H9 (cell line): Measurements from ENCODE around the gene NRROS. TPM values are rescaled to one million over a fixed set of nuclear protein-coding genes. Genes with fewer than 3 reads are reported as not detected.

Experiments
- DNase-seq: peaks from one replicate; pipeline ENCODE4 v3.0.0-alpha.2; 2017
- H2AFZ ChIP-seq: one replicate; pipeline ENCODE4 v1.6.1; 2013; ENCODE audit warnings: mild to moderate bottlenecking, low read length, control low read depth, moderate library complexity
- H2AK5ac ChIP-seq: 2 replicates; pipeline ENCODE4 v1.6.1; 2013; ENCODE audit warnings: low read length, control low read depth, mixed read lengths; ENCODE audit not compliant: insufficient read length
- H2BK120ac ChIP-seq: one replicate; pipeline ENCODE4 v1.6.1; 2013; ENCODE audit warnings: low read depth, mild to moderate bottlenecking, low read length, control low read depth, inconsistent platforms; ENCODE audit not compliant: poor library complexity, severe bottlenecking
- H2BK12ac ChIP-seq: 2 replicates; pipeline ENCODE4 v1.6.1; 2013; ENCODE audit warnings: low read length, control low read depth, mixed read lengths, low read depth; ENCODE audit not compliant: insufficient read length
- H2BK15ac ChIP-seq: 2 replicates; pipeline ENCODE4 v1.6.1; 2013; ENCODE audit warnings: low read depth, low read length, control low read depth
- H2BK20ac ChIP-seq: one replicate; pipeline ENCODE4 v1.6.1; 2013; ENCODE audit warnings: low read depth, mild to moderate bottlenecking, low read length, control low read depth, inconsistent platforms; ENCODE audit not compliant: poor library complexity, severe bottlenecking
- H2BK5ac ChIP-seq: 2 replicates; pipeline ENCODE4 v1.6.1; 2013; ENCODE audit warnings: low read length, control low read depth, mixed read lengths; ENCODE audit not compliant: insufficient read length
- H3K14ac ChIP-seq: 2 replicates; pipeline ENCODE4 v1.6.1; 2013; ENCODE audit warnings: low read length, control low read depth; ENCODE audit not compliant: insufficient read depth
- H3K18ac ChIP-seq: 2 replicates; pipeline ENCODE4 v1.6.1; 2013; ENCODE audit warnings: low read depth, mild to moderate bottlenecking, mixed read lengths, low read length, control low read depth; ENCODE audit not compliant: insufficient read length
- H3K23ac ChIP-seq: 2 replicates; pipeline ENCODE4 v1.6.1; 2013; ENCODE audit warnings: low read length, control low read depth, mixed read lengths, low read depth; ENCODE audit not compliant: insufficient read length
- H3K23me2 ChIP-seq: 2 replicates; pipeline ENCODE4 v1.6.1; 2013; ENCODE audit warnings: low read depth, mild to moderate bottlenecking, mixed read lengths, low read length, control low read depth; ENCODE audit not compliant: insufficient read length, poor library complexity, severe bottlenecking
- H3K27ac ChIP-seq: 2 replicates; pipeline ENCODE4 v1.5.1; 2013; ENCODE audit warnings: low read length, control low read depth, mixed read lengths, low read depth; ENCODE audit not compliant: insufficient read length
- H3K27me3 ChIP-seq: 2 replicates; pipeline ENCODE4 v1.6.1; 2013; ENCODE audit warnings: low read length, control low read depth, inconsistent platforms; ENCODE audit not compliant: insufficient read depth
- H3K4ac ChIP-seq: 2 replicates; pipeline ENCODE4 v1.6.1; 2013; ENCODE audit warnings: low read depth, mild to moderate bottlenecking, control low read depth, inconsistent platforms, low read length, moderate library complexity
- H3K4me1 ChIP-seq: 2 replicates; pipeline ENCODE4 v1.6.1; 2013; ENCODE audit warnings: low read length, control low read depth, inconsistent platforms; ENCODE audit not compliant: insufficient read depth
- H3K4me2 ChIP-seq: 2 replicates; pipeline ENCODE4 v1.6.1; 2013; ENCODE audit warnings: low read length, control low read depth, mixed read lengths; ENCODE audit not compliant: insufficient read length, insufficient read depth
- H3K56ac ChIP-seq: 2 replicates; pipeline ENCODE4 v1.6.1; 2013; ENCODE audit warnings: low read depth, mild to moderate bottlenecking, mixed read lengths, low read length, control low read depth; ENCODE audit not compliant: insufficient read length
- H3K79me1 ChIP-seq: 2 replicates; pipeline ENCODE4 v1.6.1; 2013; ENCODE audit warnings: low read depth, mild to moderate bottlenecking, moderate library complexity, low read length, control low read depth, inconsistent platforms; ENCODE audit not compliant: insufficient read depth, poor library complexity, severe bottlenecking
- H3K79me2 ChIP-seq: 2 replicates; pipeline ENCODE4 v1.6.1; 2013; ENCODE audit warnings: low read length, control low read depth, inconsistent platforms; ENCODE audit not compliant: insufficient read depth
- H3K9ac ChIP-seq: 2 replicates; pipeline ENCODE4 v1.6.1; 2013; ENCODE audit warnings: low read length, control low read depth, mixed read lengths; ENCODE audit not compliant: insufficient read length; ENCODE audit errors: extremely low read depth
- H3K9me3 ChIP-seq: one replicate; pipeline ENCODE4 v1.6.1; 2013; ENCODE audit warnings: low read depth, low read length, inconsistent platforms; ENCODE audit not compliant: control insufficient read depth
- H3T11ph ChIP-seq: one replicate; pipeline ENCODE4 v1.6.1; 2013; ENCODE audit warnings: mild to moderate bottlenecking, low read length, control low read depth, inconsistent platforms
- H4K20me1 ChIP-seq: one replicate; pipeline ENCODE4 v1.6.1; 2013; ENCODE audit not compliant: control insufficient read depth, insufficient read length, insufficient read depth
- H4K5ac ChIP-seq: 2 replicates; pipeline ENCODE4 v1.6.1; 2013; ENCODE audit warnings: low read depth, mild to moderate bottlenecking, mixed read lengths, low read length, control low read depth; ENCODE audit not compliant: insufficient read length
- H4K8ac ChIP-seq: replicated peaks from 2 replicates; pipeline ENCODE4 v1.6.1; 2013; ENCODE audit warnings: low read length, control low read depth, mixed read lengths, low read depth; ENCODE audit not compliant: insufficient read length
- H4K91ac ChIP-seq: 2 replicates; pipeline ENCODE4 v1.6.1; 2013; ENCODE audit warnings: low read depth, mild to moderate bottlenecking, moderate library complexity, mixed read lengths, low read length, control low read depth; ENCODE audit not compliant: insufficient read length
- H3K27ac Mint-ChIP-seq, 3 experiments: 2 replicates in 2 of 3; 3 replicates in 1 of 3; pipeline ENCODE4 v1.8.0; 2020 to 2021; ENCODE audit warnings: mixed read lengths in 3 of 3, mild to moderate bottlenecking in 1 of 3, moderate library complexity in 1 of 3
- H3K27me3 Mint-ChIP-seq: 2 replicates; pipeline ENCODE4 v1.8.0; 2021; ENCODE audit warnings: low read depth, mild to moderate bottlenecking, moderate library complexity, mixed read lengths
- H3K36me3 Mint-ChIP-seq, 3 experiments: 2 replicates in 2 of 3; 3 replicates in 1 of 3; pipeline ENCODE4 v1.8.0; 2020 to 2021; ENCODE audit warnings: low read depth in 3 of 3, mixed read lengths in 3 of 3; ENCODE audit not compliant: insufficient read depth in 1 of 3
- H3K4me1 Mint-ChIP-seq, 2 experiments: 2 replicates each; pipeline ENCODE4 v1.8.0; 2020; ENCODE audit warnings: mixed read lengths in 2 of 2
- H3K4me3 Mint-ChIP-seq, 2 experiments: 2 replicates in 1 of 2; 3 replicates in 1 of 2; pipeline ENCODE4 v1.8.0; 2020 to 2021; ENCODE audit warnings: mild to moderate bottlenecking in 2 of 2, mixed read lengths in 2 of 2, moderate library complexity in 1 of 2
- H3K9me3 Mint-ChIP-seq, 2 experiments: 2 replicates in 1 of 2; 3 replicates in 1 of 2; pipeline ENCODE4 v1.8.0; 2020; ENCODE audit warnings: mild to moderate bottlenecking in 2 of 2, mixed read lengths in 2 of 2, moderate library complexity in 1 of 2
- WGBS: extraction: QIAGEN DNeasy Blood & Tissue Kit; methylation state at CpG from one replicate; pipeline ENCODE4 v1.1.7; 2013; ENCODE audit warnings: missing lambda C conversion rate, low lambda C conversion rate, mixed read lengths; ENCODE audit not compliant: insufficient read length; ENCODE audit errors: extremely low coverage; 5-methylcytosine and 5-hydroxymethylcytosine counted together
- total RNA-seq: library from RNA; stranded (reverse); gene quantifications from 2 replicates; pipeline ENCODE4 v1.2.1, GENCODE V29; 2021
- TF ChIP-seq, protein P1 (sequence below): fragments of 200-600 bp; sonication (generic); conservative IDR thresholded peaks from 3 replicates; pipeline ENCODE4 v1.8.0; 2021; ENCODE audit warnings: antibody characterized with exemption, mild to moderate bottlenecking

The NRROS gene
- total RNA-seq, 1 experiment from 2014 or later = 4.0 TPM

DNA sequence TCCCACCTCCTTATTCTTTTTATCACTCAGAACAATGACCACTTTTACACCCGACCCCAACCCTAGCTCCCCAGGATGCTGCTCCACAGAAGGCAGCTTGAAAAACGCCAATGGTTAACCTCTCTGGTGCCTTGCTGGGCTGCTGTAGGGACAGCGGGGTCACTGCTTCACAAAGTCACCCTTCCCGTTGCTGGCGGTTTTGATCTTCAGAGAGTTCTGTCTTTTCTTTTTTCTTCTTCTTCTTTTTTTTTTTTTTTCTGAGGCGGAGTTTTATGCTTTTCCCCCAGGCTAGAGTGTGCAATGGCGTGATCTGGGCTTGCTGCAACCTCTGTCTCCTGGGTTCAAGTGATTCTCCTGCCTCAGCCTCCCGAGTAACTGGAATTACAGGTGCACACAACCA, 51.9 kb downstream of the NRROS start:
- H2AFZ ChIP-seq = no peak overlapping the region
- Mint-ChIP-seq H3K4me3 (no peak overlapping the region), H3K4me1 (peaks cover 8% of the 10 kb centered on the region in 2 experiments), H3K27me3 (no peaks in the 10 kb centered on the region), H3K27ac (no peak overlapping the region), H3K36me3 (no peaks in the 10 kb centered on the region), H3K9me3 (peaks cover 0 to 2% of the 10 kb centered on the region in 2 experiments; a peak in 1 of 5 replicates)
- no peak overlapping the region for H2AK5ac ChIP-seq
- H4K91ac ChIP-seq = no peak overlapping the region
- no peak overlapping the region for H4K5ac ChIP-seq
- H3K4me2 ChIP-seq = no peak overlapping the region
- no peaks in the 10 kb centered on the region; the same call in 1 of the 2 replicates for H3K4me1 ChIP-seq
- no peak overlapping the region for H2BK120ac ChIP-seq
- no peaks in the 10 kb centered on the region for H3K9me3 ChIP-seq
- no peaks in the 10 kb centered on the region for H3K23me2 ChIP-seq
- no peak overlapping the region for H3T11ph ChIP-seq
- no peaks in the 10 kb centered on the region for H3K79me1 ChIP-seq
- H3K23ac ChIP-seq = no peak overlapping the region
- H4K8ac ChIP-seq = no peak overlapping the region
- H3K4ac ChIP-seq = no peak overlapping the region
- no peak overlapping the region for H3K27ac ChIP-seq
- H3K56ac ChIP-seq = no peak overlapping the region
- no peak for DNase-seq
- no peak overlapping the region for H3K18ac ChIP-seq
- H2BK5ac ChIP-seq = no peak overlapping the region
- no peak overlapping the region for H2BK15ac ChIP-seq
- no peak overlapping the region for H2BK12ac ChIP-seq
- H4K20me1 ChIP-seq = no peaks in the 10 kb centered on the region
- TF ChIP-seq, protein P1, sequence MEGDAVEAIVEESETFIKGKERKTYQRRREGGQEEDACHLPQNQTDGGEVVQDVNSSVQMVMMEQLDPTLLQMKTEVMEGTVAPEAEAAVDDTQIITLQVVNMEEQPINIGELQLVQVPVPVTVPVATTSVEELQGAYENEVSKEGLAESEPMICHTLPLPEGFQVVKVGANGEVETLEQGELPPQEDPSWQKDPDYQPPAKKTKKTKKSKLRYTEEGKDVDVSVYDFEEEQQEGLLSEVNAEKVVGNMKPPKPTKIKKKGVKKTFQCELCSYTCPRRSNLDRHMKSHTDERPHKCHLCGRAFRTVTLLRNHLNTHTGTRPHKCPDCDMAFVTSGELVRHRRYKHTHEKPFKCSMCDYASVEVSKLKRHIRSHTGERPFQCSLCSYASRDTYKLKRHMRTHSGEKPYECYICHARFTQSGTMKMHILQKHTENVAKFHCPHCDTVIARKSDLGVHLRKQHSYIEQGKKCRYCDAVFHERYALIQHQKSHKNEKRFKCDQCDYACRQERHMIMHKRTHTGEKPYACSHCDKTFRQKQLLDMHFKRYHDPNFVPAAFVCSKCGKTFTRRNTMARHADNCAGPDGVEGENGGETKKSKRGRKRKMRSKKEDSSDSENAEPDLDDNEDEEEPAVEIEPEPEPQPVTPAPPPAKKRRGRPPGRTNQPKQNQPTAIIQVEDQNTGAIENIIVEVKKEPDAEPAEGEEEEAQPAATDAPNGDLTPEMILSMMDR = no peak
- H3K27me3 ChIP-seq = no peaks in the 10 kb centered on the region
- H3K14ac ChIP-seq = no peak overlapping the region
- H3K79me2 ChIP-seq = no peaks in the 10 kb centered on the region
- H2BK20ac ChIP-seq = no peak overlapping the region
- WGBS = no CpG with 5 or more reads among the region's 8 CpGs
- no peak overlapping the region for H3K9ac ChIP-seq
